ENCODE measurements around the gene ESYT2. TPM values are rescaled to one million over a fixed set of nuclear protein-coding genes. Genes with fewer than 3 reads are reported as not detected.
A peak's percentile ranks its signal among the peaks of the same experiment; 100 is the strongest.

The ESYT2 gene
- total RNA-seq, 5 donors from 2014 or later (not counting 1 experiment from before 2014, with no cell fraction given) = 99.0 to 122 (median 116) TPM

DNA sequence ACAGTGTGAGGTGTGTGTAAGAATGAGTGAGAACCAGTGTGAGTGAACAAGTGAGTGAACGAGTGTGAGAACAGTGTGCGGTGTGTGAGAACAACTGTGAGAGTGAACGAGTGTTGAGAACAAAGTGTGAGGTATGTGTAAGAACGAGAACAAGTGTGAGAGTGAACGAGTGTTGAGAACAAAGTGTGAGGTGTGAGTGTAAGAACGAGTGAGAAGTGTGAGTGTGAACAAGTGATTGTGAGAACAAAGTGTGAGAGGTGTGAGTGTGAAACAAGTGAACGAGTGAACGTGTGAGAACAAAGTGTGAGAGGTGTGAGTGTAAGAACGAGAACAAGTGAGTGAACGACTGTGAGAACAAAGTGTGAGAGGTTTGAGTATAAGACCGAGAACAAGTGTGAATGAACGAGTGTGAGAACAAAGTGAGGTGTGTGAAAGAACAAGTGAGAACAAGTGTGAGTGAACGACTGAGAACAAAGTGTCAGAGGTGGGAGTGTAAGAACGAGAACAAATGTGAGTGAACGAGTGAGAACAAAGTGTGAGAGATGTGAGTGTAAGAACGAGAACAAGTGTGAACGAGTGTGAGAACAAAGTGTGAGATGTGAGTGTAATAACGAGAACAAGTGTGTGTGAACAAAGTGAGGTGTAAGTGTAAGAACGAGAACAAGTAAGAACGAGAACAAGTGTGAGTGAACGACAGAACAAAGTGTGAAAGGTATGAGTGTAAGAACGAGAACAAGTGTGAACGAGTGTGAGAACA, 47.9 kb downstream of the ESYT2 start:
- peaks cover 9 to 18% (median 16%) of the 10 kb centered on the region in 3 donors for H3K4me1 Mint-ChIP-seq
- no peaks in the 10 kb centered on the region for H3K27me3 Mint-ChIP-seq
- ChIA-PET POLR2A (no interaction called here), CTCF (interaction anchor here in 1 of 2 donors (0.6 kb wide), 1 partner anchor 19 kb away, joined by 7 read pairs; no protein-coding TSS in a partner anchor)
- no peaks in the 10 kb centered on the region for H3K9me3 Mint-ChIP-seq
- Histone ChIP-seq H3K4me3 (ENCODE audit: control insufficient read depth in 1 of 2, extremely low read depth in 1 of 2, low read length in 1 of 2) (no peak overlapping the region), H3K27me3 (replicated peaks in 1 of 2; ENCODE audit: control insufficient read depth in 2 of 2, extremely low read depth in 1 of 2, insufficient read depth in 2 of 2, low read length in 1 of 2) (no peaks in the 10 kb centered on the region), H3K36me3 (ENCODE audit: control insufficient read depth in 2 of 2, extremely low read depth in 1 of 2, insufficient read depth in 1 of 2, low read length in 1 of 2) (peaks cover 11 to 59% of the 10 kb centered on the region in 2 donors), H3K4me1 (ENCODE audit: control insufficient read depth in 1 of 2, extremely low read depth in 1 of 2, insufficient read depth in 2 of 2, low read length in 2 of 2) (peaks cover 25 to 27% of the 10 kb centered on the region in 2 experiments), H3K9me3 (no peaks in the 10 kb centered on the region), H3K27ac (ENCODE audit: low read length) (no peak overlapping the region)
- no peak for DNase-seq
- 97% methylated on average over 23 of the region's 23 CpGs for WGBS (ENCODE audit: insufficient coverage)
- H3K4me3 Mint-ChIP-seq = no peak overlapping the region
- no peak overlapping the region for H3K27ac Mint-ChIP-seq
- H3K36me3 Mint-ChIP-seq = peaks cover 22% of the 10 kb centered on the region
- no peak for ATAC-seq (replicated peaks in 1 of 4)

DNA sequence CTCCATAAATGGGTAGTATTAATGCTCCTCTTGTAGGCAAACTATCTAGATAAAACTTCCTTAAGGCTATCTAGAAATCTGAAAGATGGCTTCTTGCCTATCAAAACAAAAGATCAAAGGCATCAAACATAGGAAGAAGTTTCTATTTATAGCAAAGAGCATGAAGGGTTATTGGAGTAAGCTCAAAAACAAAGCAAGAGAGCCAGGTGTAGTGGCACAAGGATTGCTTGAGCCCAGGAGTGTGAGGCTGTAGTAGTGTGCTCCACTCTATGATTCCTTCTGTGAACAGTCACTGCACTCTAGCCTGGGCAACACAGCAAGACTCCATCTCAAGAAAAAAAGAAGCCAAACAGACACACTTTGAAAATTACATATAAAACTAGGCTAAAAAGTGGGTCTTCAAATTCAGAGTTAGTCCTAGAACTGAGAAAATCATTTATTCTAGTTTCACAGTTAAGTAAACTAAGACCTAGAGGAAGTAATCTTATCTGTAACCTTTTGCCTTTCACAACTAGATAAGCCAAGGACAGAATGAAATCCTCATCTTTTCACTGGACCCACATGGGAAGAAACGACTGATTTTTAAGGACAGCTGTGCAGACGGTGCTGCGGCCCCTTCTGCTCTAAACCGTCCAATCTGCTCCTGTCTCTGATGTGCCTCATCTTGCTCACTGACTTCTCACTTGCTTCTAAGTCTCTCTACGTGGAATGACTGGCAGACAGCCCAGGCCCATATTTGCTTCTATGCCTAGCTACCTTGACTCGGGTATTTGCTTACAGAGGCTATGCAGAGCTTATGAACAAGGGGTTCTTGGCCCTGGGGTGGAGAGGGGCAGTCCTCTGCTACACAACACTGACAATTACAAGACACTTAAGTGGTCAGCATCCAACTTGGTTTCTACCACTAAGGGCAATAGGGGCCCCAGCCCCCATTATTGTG, 50.0 kb downstream of the ESYT2 start:
- DNase-seq (peak in 1 of 35 experiments; percentile 24), ATAC-seq (replicated peaks in 1 of 4) (peak; percentile 36 to 56 (median 42))
- Histone ChIP-seq H3K4me3 (ENCODE audit: control insufficient read depth in 1 of 2, extremely low read depth in 1 of 2, low read length in 1 of 2) (no peak overlapping the region), H3K9me3 (no peaks in the 10 kb centered on the region), H3K4me1 (ENCODE audit: control insufficient read depth in 1 of 2, extremely low read depth in 1 of 2, insufficient read depth in 2 of 2, low read length in 2 of 2) (peaks cover 30 to 44% of the 10 kb centered on the region in 2 experiments), H3K27ac (ENCODE audit: low read length) (peak overlapping the region; percentile 51), H3K27me3 (replicated peaks in 1 of 2; ENCODE audit: control insufficient read depth in 2 of 2, extremely low read depth in 1 of 2, insufficient read depth in 2 of 2, low read length in 1 of 2) (no peaks in the 10 kb centered on the region), H3K36me3 (ENCODE audit: control insufficient read depth in 2 of 2, extremely low read depth in 1 of 2, insufficient read depth in 1 of 2, low read length in 1 of 2) (peaks cover 11 to 68% of the 10 kb centered on the region in 2 donors)
- WGBS (ENCODE audit: insufficient coverage) = 77% methylated on average over 6 of the region's 6 CpGs
- ChIA-PET CTCF (no interaction called here), POLR2A (interaction anchor here in 1 of 2 donors (0.6 kb wide), 1 partner anchor 84 kb away, joined by 4 read pairs; no protein-coding TSS in a partner anchor)
- peak overlapping the region in 2 of 3 donors; percentile 25 to 28 for H3K4me3 Mint-ChIP-seq
- no peaks in the 10 kb centered on the region for H3K9me3 Mint-ChIP-seq
- H3K27me3 Mint-ChIP-seq = no peaks in the 10 kb centered on the region
- peaks cover 32% of the 10 kb centered on the region for H3K36me3 Mint-ChIP-seq
- H3K4me1 Mint-ChIP-seq = peaks cover 24 to 36% (median 36%) of the 10 kb centered on the region in 3 donors
- no peak overlapping the region for H3K27ac Mint-ChIP-seq

DNA sequence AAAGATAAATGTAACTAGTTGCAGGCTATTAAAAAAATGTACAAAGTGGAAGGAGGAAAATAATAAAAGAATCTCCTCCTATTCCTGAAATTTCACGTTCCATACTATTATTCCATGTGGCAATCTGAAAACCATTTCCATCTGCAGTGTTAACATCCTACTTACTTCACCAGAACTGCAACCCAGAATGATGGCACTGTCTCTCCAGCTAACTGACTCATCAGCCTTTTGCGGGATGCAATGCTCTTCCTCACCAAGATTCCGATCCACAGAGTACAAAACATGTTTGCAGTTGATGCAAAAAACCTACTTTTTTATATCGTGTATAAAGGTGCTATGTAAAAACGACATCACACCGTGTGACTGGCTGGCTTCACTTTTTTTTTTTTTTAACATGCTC, 50.8 kb downstream of the ESYT2 start:
- H3K9me3 Mint-ChIP-seq = no peaks in the 10 kb centered on the region
- DNase-seq (no peak), ATAC-seq (replicated peaks in 1 of 4) (no peak)
- no peak overlapping the region for H3K27ac Mint-ChIP-seq
- peak overlapping the region in 1 of 2 donors; percentile 3 for H3K4me3 ChIP-seq (ENCODE audit: control insufficient read depth in 1 of 2, extremely low read depth in 1 of 2, low read length in 1 of 2)
- WGBS (ENCODE audit: insufficient coverage) = 100% methylated on average over 1 of the region's 6 CpGs
- H3K27ac ChIP-seq (ENCODE audit: low read length) = peak overlapping the region; percentile 51
- no peaks in the 10 kb centered on the region for H3K27me3 Mint-ChIP-seq
- ChIA-PET CTCF (no interaction called here), POLR2A (interaction anchor here in 1 of 2 donors (0.6 kb wide), 1 partner anchor 85 kb away, joined by 4 read pairs; no protein-coding TSS in a partner anchor)
- H3K4me1 Mint-ChIP-seq = peaks cover 22 to 38% (median 36%) of the 10 kb centered on the region in 3 donors
- peak overlapping the region in 1 of 3 donors; percentile 28 for H3K4me3 Mint-ChIP-seq
- H3K36me3 ChIP-seq (ENCODE audit: control insufficient read depth in 2 of 2, extremely low read depth in 1 of 2, insufficient read depth in 1 of 2, low read length in 1 of 2) = peaks cover 7 to 65% of the 10 kb centered on the region in 2 donors
- peaks cover 22 to 44% of the 10 kb centered on the region in 2 experiments for H3K4me1 ChIP-seq (ENCODE audit: control insufficient read depth in 1 of 2, extremely low read depth in 1 of 2, insufficient read depth in 2 of 2, low read length in 2 of 2)
- H3K36me3 Mint-ChIP-seq = peaks cover 39% of the 10 kb centered on the region
- no peaks in the 10 kb centered on the region for H3K9me3 ChIP-seq
- no peaks in the 10 kb centered on the region for H3K27me3 ChIP-seq (replicated peaks in 1 of 2; ENCODE audit: control insufficient read depth in 2 of 2, extremely low read depth in 1 of 2, insufficient read depth in 2 of 2, low read length in 1 of 2)

DNA sequence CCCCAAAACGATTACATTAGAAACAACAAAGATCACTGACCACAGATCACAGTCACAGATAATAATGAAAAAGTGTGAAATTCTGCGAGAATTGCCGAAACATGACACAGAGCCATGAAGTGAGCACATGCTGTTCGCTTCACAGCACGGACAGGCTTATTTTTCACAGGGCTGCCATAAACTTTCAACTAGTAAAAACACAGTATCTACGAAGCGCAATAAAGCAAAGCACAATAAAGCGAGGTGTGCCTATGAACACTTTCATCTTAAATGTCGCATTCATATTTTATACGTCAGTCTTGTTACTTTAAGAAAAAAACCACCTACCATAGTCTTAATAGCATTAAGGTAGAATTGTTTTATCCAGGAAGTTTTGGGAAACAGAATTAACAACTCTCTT, 51.5 kb downstream of the ESYT2 start:
- peaks cover 2 to 64% of the 10 kb centered on the region in 2 donors for H3K36me3 ChIP-seq (ENCODE audit: control insufficient read depth in 2 of 2, extremely low read depth in 1 of 2, insufficient read depth in 1 of 2, low read length in 1 of 2)
- Mint-ChIP-seq H3K27me3 (no peaks in the 10 kb centered on the region), H3K4me3 (peak overlapping the region in 1 of 3 donors; percentile 35), H3K27ac (peak overlapping the region in 1 of 2 donors; percentile 57), H3K4me1 (peaks cover 27 to 39% (median 38%) of the 10 kb centered on the region in 3 donors), H3K9me3 (no peaks in the 10 kb centered on the region), H3K36me3 (peaks cover 46% of the 10 kb centered on the region)
- no peak overlapping the region for H3K4me3 ChIP-seq (ENCODE audit: control insufficient read depth in 1 of 2, extremely low read depth in 1 of 2, low read length in 1 of 2)
- H3K4me1 ChIP-seq (ENCODE audit: control insufficient read depth in 1 of 2, extremely low read depth in 1 of 2, insufficient read depth in 2 of 2, low read length in 2 of 2) = peaks cover 17 to 44% of the 10 kb centered on the region in 2 experiments
- CTCF ChIA-PET = no interaction called here
- peak overlapping the region; percentile 51 for H3K27ac ChIP-seq (ENCODE audit: low read length)
- ATAC-seq (replicated peaks in 1 of 4) (no peak), DNase-seq (no peak)
- H3K9me3 ChIP-seq = no peaks in the 10 kb centered on the region
- H3K27me3 ChIP-seq (replicated peaks in 1 of 2; ENCODE audit: control insufficient read depth in 2 of 2, extremely low read depth in 1 of 2, insufficient read depth in 2 of 2, low read length in 1 of 2) = no peaks in the 10 kb centered on the region
- 85% methylated on average over 4 of the region's 10 CpGs for WGBS (ENCODE audit: insufficient coverage)
- POLR2A ChIA-PET = interaction anchor here in 1 of 2 donors (0.6 kb wide), 1 partner anchor 54 kb away, joined by 3 read pairs; no protein-coding TSS in a partner anchor

DNA sequence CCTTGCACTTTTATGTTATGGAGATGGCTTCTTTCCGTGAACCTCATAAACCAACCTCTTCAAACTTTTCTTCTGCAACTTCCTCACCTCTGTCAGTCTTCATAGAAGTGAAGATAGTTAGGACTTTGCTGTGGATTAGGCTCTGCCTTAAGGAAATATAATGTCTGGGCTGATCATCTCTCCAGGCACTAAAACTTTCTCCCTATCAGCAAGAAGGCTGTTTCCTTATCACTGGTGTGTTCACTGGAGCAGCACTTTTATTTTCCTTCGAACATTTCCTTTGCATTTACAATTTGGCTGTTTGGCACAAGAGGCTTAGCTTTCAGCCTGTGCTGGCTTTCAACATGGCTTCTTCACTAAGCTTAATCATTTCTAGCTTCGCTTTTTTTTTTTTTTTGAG, 52.8 kb downstream of the ESYT2 start:
- ATAC-seq (replicated peaks in 1 of 4) = no peak
- H3K36me3 Mint-ChIP-seq = peaks cover 56% of the 10 kb centered on the region
- Histone ChIP-seq H3K4me1 (ENCODE audit: control insufficient read depth in 1 of 2, extremely low read depth in 1 of 2, insufficient read depth in 2 of 2, low read length in 2 of 2) (peaks cover 17 to 44% of the 10 kb centered on the region in 2 experiments), H3K36me3 (ENCODE audit: control insufficient read depth in 2 of 2, extremely low read depth in 1 of 2, insufficient read depth in 1 of 2, low read length in 1 of 2) (peaks cover 0 to 57% of the 10 kb centered on the region in 2 donors), H3K27me3 (replicated peaks in 1 of 2; ENCODE audit: control insufficient read depth in 2 of 2, extremely low read depth in 1 of 2, insufficient read depth in 2 of 2, low read length in 1 of 2) (no peaks in the 10 kb centered on the region), H3K27ac (ENCODE audit: low read length) (no peak overlapping the region), H3K9me3 (no peaks in the 10 kb centered on the region), H3K4me3 (ENCODE audit: control insufficient read depth in 1 of 2, extremely low read depth in 1 of 2, low read length in 1 of 2) (no peak overlapping the region)
- H3K4me3 Mint-ChIP-seq = peak overlapping the region in 1 of 3 donors; percentile 26
- whole genome bisulfite sequencing (ENCODE audit: insufficient coverage) = 100% methylated on average over 1 of the region's 3 CpGs
- no peaks in the 10 kb centered on the region for H3K9me3 Mint-ChIP-seq
- H3K27me3 Mint-ChIP-seq = no peaks in the 10 kb centered on the region
- H3K4me1 Mint-ChIP-seq = peaks cover 27 to 41% (median 38%) of the 10 kb centered on the region in 3 donors
- no peak for DNase-seq
- POLR2A ChIA-PET = interaction anchor here (0.6 kb wide), 3 partner anchors 12 to 84 kb away, joined by 3 to 6 read pairs (median 5); no protein-coding TSS in a partner anchor
- CTCF ChIA-PET = interaction anchor here in 1 of 2 donors (0.9 kb wide), 1 partner anchor 12 kb away, joined by 3 read pairs; no protein-coding TSS in a partner anchor
- H3K27ac Mint-ChIP-seq = peak overlapping the region in 1 of 2 donors; percentile 10

DNA sequence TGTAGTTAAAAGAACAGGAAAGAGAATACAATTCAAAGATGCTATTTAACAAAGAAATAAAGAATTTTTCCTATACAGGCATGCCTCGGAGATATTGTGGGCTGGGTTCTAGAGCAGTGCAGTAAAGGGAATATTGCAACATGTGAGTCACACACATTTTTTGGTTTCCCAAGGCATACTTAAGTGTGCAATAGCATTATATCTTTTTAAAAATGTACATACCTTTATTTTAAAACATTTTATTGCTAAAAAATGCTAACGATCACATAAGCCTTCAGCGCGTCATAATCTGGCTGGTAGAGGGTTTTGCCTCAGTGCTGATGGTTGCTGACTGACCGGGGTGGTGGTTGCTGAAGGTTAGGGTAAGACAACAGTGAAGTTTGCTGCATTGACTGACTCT, 54.4 kb downstream of the ESYT2 start:
- Mint-ChIP-seq H3K9me3 (no peaks in the 10 kb centered on the region), H3K27ac (peak overlapping the region; percentile 76 to 80), H3K27me3 (no peaks in the 10 kb centered on the region), H3K4me1 (peaks cover 28 to 41% (median 38%) of the 10 kb centered on the region in 3 donors), H3K4me3 (peak overlapping the region in 1 of 3 donors; percentile 47), H3K36me3 (peaks cover 59% of the 10 kb centered on the region)
- H3K36me3 ChIP-seq (ENCODE audit: control insufficient read depth in 2 of 2, extremely low read depth in 1 of 2, insufficient read depth in 1 of 2, low read length in 1 of 2) = peaks cover 0 to 52% of the 10 kb centered on the region in 2 donors
- POLR2A ChIA-PET = no interaction called here
- DNase-seq (no peak), ATAC-seq (replicated peaks in 1 of 4) (no peak)
- no peaks in the 10 kb centered on the region for H3K27me3 ChIP-seq (replicated peaks in 1 of 2; ENCODE audit: control insufficient read depth in 2 of 2, extremely low read depth in 1 of 2, insufficient read depth in 2 of 2, low read length in 1 of 2)
- no peak overlapping the region for H3K27ac ChIP-seq (ENCODE audit: low read length)
- CTCF ChIA-PET = interaction anchor here in 1 of 2 donors (0.6 kb wide), 1 partner anchor 272 kb away, joined by 3 read pairs; no protein-coding TSS in a partner anchor
- no peaks in the 10 kb centered on the region for H3K9me3 ChIP-seq
- 100% methylated on average over 3 of the region's 5 CpGs for WGBS (ENCODE audit: insufficient coverage)
- no peak overlapping the region for H3K4me3 ChIP-seq (ENCODE audit: control insufficient read depth in 1 of 2, extremely low read depth in 1 of 2, low read length in 1 of 2)
- peaks cover 17 to 42% of the 10 kb centered on the region in 2 experiments for H3K4me1 ChIP-seq (ENCODE audit: control insufficient read depth in 1 of 2, extremely low read depth in 1 of 2, insufficient read depth in 2 of 2, low read length in 2 of 2)

Data from T-cell (primary cell).